Astrocyte (in vitro differentiated cells and primary cell): Measurements from ENCODE around the gene SLC6A7. TPM values are rescaled to one million over a fixed set of nuclear protein-coding genes. Genes with fewer than 3 reads are reported as not detected.

Source experiments
- DNase-seq: peaks from one replicate; pipeline ENCODE4 v3.0.0-alpha.2; 2010; ENCODE audit warnings: low read depth
- FAIRE-seq: peaks from 2 replicates; lab custom pipeline; 2011; peaks lifted over from hg19 to GRCh38; lab: Jason Lieb, UNC
- H2AFZ ChIP-seq: 2 replicates; pipeline ENCODE4 v1.6.0; 2012; ENCODE audit warnings: low read depth, low read length, inconsistent platforms
- H3K27ac ChIP-seq: 2 replicates; pipeline ENCODE4 v1.5.1; 2011; ENCODE audit warnings: low read depth, low read length, inconsistent platforms
- H3K27me3 ChIP-seq: 2 replicates; pipeline ENCODE4 v1.6.0; 2011; ENCODE audit warnings: low read length, inconsistent platforms; ENCODE audit not compliant: insufficient read depth
- H3K36me3 ChIP-seq: 2 replicates; pipeline ENCODE4 v1.5.1; 2011; ENCODE audit warnings: low read length, inconsistent platforms; ENCODE audit not compliant: insufficient read depth
- H3K4me1 ChIP-seq: 2 replicates; pipeline ENCODE4 v1.5.1; 2011; ENCODE audit warnings: low read length, inconsistent platforms; ENCODE audit not compliant: insufficient read depth
- H3K4me2 ChIP-seq: 2 replicates; pipeline ENCODE4 v1.6.0; 2012; ENCODE audit warnings: low read length, inconsistent platforms
- H3K4me3 ChIP-seq: 2 replicates; pipeline ENCODE4 v1.5.1; 2011; ENCODE audit warnings: low read depth, mild to moderate bottlenecking, low read length, inconsistent platforms; ENCODE audit not compliant: insufficient read depth
- H3K79me2 ChIP-seq: 2 replicates; pipeline ENCODE4 v1.6.0; 2012; ENCODE audit warnings: mild to moderate bottlenecking, low read length, inconsistent platforms; ENCODE audit not compliant: insufficient read depth
- H3K9ac ChIP-seq: 2 replicates; pipeline ENCODE4 v1.6.0; 2012; ENCODE audit warnings: mild to moderate bottlenecking, low read length, inconsistent platforms
- H3K9me3 ChIP-seq: 2 replicates; pipeline ENCODE4 v1.5.1; 2012; ENCODE audit warnings: low read depth, mild to moderate bottlenecking, low read length, inconsistent platforms; ENCODE audit not compliant: insufficient read depth
- H4K20me1 ChIP-seq: 2 replicates; pipeline ENCODE4 v1.6.0; 2012; ENCODE audit warnings: low read length, inconsistent platforms; ENCODE audit not compliant: insufficient read depth
- H3K27ac Mint-ChIP-seq: one replicate; pipeline ENCODE4 v1.8.0; 2021; ENCODE audit warnings: mild to moderate bottlenecking, mixed read lengths; ENCODE audit not compliant: unreplicated experiment
- H3K27me3 Mint-ChIP-seq: one replicate; pipeline ENCODE4 v1.8.0; 2021; ENCODE audit warnings: low read depth, mixed read lengths; ENCODE audit not compliant: unreplicated experiment
- H3K36me3 Mint-ChIP-seq: one replicate; pipeline ENCODE4 v1.8.0; 2021; ENCODE audit warnings: low read depth, mixed read lengths; ENCODE audit not compliant: unreplicated experiment
- H3K4me1 Mint-ChIP-seq: one replicate; pipeline ENCODE4 v1.8.0; 2021; ENCODE audit warnings: low read depth, mixed read lengths; ENCODE audit not compliant: unreplicated experiment
- H3K4me3 Mint-ChIP-seq: one replicate; pipeline ENCODE4 v1.8.0; 2021; ENCODE audit warnings: mild to moderate bottlenecking, moderate library complexity, mixed read lengths; ENCODE audit not compliant: unreplicated experiment
- H3K9me3 Mint-ChIP-seq: one replicate; pipeline ENCODE4 v1.8.0; 2021; ENCODE audit warnings: mild to moderate bottlenecking, mixed read lengths; ENCODE audit not compliant: unreplicated experiment
- CTCF ChIP-seq: IDR thresholded peaks from 2 replicates; pipeline ENCODE4 v1.5.1; 2011; ENCODE audit warnings: low read depth, mild to moderate bottlenecking, inconsistent platforms, low read length, moderate library complexity; ENCODE audit not compliant: insufficient read depth
- EZH2 ChIP-seq: IDR thresholded peaks from 2 replicates; pipeline ENCODE4 v1.6.1; 2012; ENCODE audit warnings: mild to moderate bottlenecking, low read length, inconsistent platforms; ENCODE audit not compliant: insufficient read depth
- total RNA-seq: library from RNA; stranded (reverse); gene quantifications from 2 replicates; pipeline ENCODE4 v1.2.1, GENCODE V29; 2021

The SLC6A7 gene
- total RNA-seq, 1 donor from 2014 or later: not detected

- no peak for FAIRE-seq
- H3K36me3 Mint-ChIP-seq: peaks cover 2% of the 10 kb centered on the region
- no peak overlapping the region for H3K4me3 ChIP-seq
Observed at GRCh38 chr5:150204590-150204960, 14.7 kb downstream of the SLC6A7 start.

DNA sequence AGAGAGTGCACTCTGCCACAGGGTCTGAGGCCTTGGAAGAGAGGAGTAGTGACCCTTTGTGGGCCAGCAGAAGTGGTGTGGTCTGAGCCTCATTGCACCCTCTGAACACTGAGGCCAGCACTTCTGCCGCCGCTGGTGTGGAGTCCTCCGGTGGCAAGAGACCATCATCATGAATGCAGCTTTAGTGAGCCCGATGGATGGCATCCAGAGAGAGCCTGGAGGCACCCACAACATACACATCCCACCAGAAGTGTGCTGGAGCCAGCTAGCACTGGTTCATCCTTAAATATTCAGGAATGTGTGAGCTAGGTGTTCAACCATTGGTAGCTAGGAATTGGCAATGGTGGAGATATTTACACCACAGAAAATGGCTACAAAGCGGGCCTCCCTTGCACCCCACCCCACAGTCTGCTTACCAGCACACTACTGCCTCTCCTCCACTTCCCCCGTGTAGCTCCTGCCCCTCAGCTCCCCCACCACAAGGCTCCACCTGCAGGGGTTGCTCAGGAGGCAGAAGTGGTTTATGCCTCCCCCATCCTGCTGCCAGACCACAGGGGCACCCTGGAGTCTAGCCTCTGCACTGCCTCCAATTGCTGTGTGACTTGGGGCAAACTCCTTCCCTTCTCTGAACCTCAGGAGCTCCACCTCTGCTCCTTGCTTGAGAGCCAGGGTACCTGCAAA, 16.4 kb downstream of the SLC6A7 start:
- no peak for DNase-seq

More at GRCh38 chr5:150204590-150204960, 14.7 kb downstream of the SLC6A7 start:
- H3K27ac ChIP-seq: no peak overlapping the region
- H3K79me2 ChIP-seq: no peaks in the 10 kb centered on the region
- H3K27me3 ChIP-seq: peaks cover 7% of the 10 kb centered on the region
- H2AFZ ChIP-seq: no peak overlapping the region
- no peaks in the 10 kb centered on the region for H4K20me1 ChIP-seq
- Mint-ChIP-seq H3K27ac (no peak overlapping the region), H3K27me3 (peaks cover 27% of the 10 kb centered on the region), H3K9me3 (peaks cover 4% of the 10 kb centered on the region), H3K4me3 (no peak overlapping the region), H3K4me1 (peaks cover 11% of the 10 kb centered on the region)
- no peak overlapping the region for H3K4me2 ChIP-seq
- H3K9me3 ChIP-seq: no peaks in the 10 kb centered on the region
- no peak overlapping the region for H3K9ac ChIP-seq
- peaks cover 14% of the 10 kb centered on the region for H3K4me1 ChIP-seq
- no peak for DNase-seq
- no peaks in the 10 kb centered on the region for H3K36me3 ChIP-seq
- TF ChIP-seq CTCF: no peak

More for the DNA sequence above, 16.4 kb downstream of the SLC6A7 start:
- H3K4me3 Mint-ChIP-seq: no peak overlapping the region
- Histone ChIP-seq H2AFZ (no peak overlapping the region), H3K4me1 (peaks cover 16% of the 10 kb centered on the region), H3K4me3 (no peak overlapping the region), H3K4me2 (no peak overlapping the region), H3K79me2 (no peaks in the 10 kb centered on the region), H3K9me3 (no peaks in the 10 kb centered on the region), H4K20me1 (no peaks in the 10 kb centered on the region), H3K36me3 (no peaks in the 10 kb centered on the region), H3K9ac (no peak overlapping the region), H3K27me3 (peaks cover 2% of the 10 kb centered on the region), H3K27ac (no peak overlapping the region)
- no peaks in the 10 kb centered on the region for H3K36me3 Mint-ChIP-seq
- no peak for FAIRE-seq
- peaks cover 17% of the 10 kb centered on the region for H3K27me3 Mint-ChIP-seq
- peaks cover 15% of the 10 kb centered on the region for H3K4me1 Mint-ChIP-seq
- TF ChIP-seq CTCF (no peak), EZH2 (no peak)
- no peak overlapping the region for H3K27ac Mint-ChIP-seq
- peaks cover 1% of the 10 kb centered on the region for H3K9me3 Mint-ChIP-seq
